ENCODE results near the gene FAM167B.
A peak's percentile ranks its signal among the peaks of the same experiment; 100 is the strongest.

FAM167B gene

DNA sequence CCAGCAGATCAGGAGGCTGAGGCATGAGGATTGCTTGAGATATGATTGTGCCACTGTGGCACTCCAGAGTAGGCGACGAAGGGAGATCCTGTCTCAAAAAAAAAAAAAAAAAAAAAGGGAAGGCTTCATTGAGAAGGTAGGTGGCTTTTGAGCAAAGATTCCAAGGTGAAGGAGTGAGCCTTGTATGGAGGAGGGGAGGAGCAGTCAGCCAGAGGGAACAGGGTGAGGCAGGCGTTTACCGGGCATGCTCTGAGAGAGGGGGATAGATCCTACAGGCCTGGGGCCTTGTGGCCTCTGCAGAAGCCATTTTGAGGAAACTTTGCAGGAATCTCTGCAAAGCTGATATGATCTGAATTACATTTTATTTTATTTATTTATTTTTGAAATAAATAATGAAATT, 39.7 kb downstream of the FAM167B start:
- no peak for ATAC-seq (ENCODE audit: insufficient read depth, low read depth)
- Histone ChIP-seq H3K36me3 (ENCODE audit: insufficient read depth, low read length) (peaks cover 36% of the 10 kb centered on the region), H3K9me3 (ENCODE audit: insufficient read depth, low read length, severe bottlenecking) (no peaks in the 10 kb centered on the region), H3K27me3 (ENCODE audit: insufficient read depth, low read length, poor library complexity) (no peaks in the 10 kb centered on the region), H3K4me3 (ENCODE audit: low read depth in 1 of 2, low read length in 2 of 2) (no peak overlapping the region), H3K79me2 (ENCODE audit: insufficient read depth, low read length) (0 out of 2 replicates have a peak, but pooled peaks cover 2% of the 10 kb centered on the region), H4K20me1 (ENCODE audit: insufficient read depth, low read length) (no peaks in the 10 kb centered on the region), H2AFZ (ENCODE audit: low read depth, low read length) (no peak overlapping the region), H3K4me1 (ENCODE audit: insufficient read depth, low read length) (peaks cover 14% of the 10 kb centered on the region), H3K27ac (ENCODE audit: low read length) (no peak overlapping the region), H3K9ac (ENCODE audit: low read depth, low read length) (no peak overlapping the region), H3K4me2 (ENCODE audit: insufficient read depth, low read length) (no peak overlapping the region)
- no peak for DNase-seq
- TF ChIP-seq, protein P1, sequence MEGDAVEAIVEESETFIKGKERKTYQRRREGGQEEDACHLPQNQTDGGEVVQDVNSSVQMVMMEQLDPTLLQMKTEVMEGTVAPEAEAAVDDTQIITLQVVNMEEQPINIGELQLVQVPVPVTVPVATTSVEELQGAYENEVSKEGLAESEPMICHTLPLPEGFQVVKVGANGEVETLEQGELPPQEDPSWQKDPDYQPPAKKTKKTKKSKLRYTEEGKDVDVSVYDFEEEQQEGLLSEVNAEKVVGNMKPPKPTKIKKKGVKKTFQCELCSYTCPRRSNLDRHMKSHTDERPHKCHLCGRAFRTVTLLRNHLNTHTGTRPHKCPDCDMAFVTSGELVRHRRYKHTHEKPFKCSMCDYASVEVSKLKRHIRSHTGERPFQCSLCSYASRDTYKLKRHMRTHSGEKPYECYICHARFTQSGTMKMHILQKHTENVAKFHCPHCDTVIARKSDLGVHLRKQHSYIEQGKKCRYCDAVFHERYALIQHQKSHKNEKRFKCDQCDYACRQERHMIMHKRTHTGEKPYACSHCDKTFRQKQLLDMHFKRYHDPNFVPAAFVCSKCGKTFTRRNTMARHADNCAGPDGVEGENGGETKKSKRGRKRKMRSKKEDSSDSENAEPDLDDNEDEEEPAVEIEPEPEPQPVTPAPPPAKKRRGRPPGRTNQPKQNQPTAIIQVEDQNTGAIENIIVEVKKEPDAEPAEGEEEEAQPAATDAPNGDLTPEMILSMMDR (IDR thresholded peaks at IDR 0.05; ENCODE audit: borderline replicate concordance, extremely low read depth, low read length, poor library complexity, severe bottlenecking): no peak
- TF ChIP-seq EZH2 (IDR thresholded peaks at IDR 0.05; ENCODE audit: borderline replicate concordance, low read depth, low read length, severe bottlenecking): no peak

DNA sequence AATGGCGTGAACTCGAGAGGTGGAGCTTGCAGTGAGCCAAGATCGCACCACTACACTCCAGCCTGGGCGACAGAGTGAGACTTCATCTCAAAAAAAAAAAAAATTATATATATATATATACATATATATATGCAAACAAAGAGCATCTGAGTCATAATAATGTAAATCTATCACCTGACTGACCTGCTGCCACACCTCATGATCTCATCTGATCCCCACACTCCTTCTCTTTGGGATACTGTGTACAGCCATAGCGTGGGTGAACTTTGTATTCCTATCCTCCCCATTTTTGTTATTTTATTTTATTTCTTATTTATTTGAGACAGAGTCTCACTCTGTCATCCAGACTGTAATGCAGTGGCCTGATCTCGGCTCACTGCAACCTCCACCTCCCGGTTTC, 42.2 kb downstream of the FAM167B start:
- Histone ChIP-seq H3K9me3 (ENCODE audit: insufficient read depth, low read length, severe bottlenecking) (no peaks in the 10 kb centered on the region), H3K4me3 (ENCODE audit: low read depth in 1 of 2, low read length in 2 of 2) (no peak overlapping the region), H3K79me2 (ENCODE audit: insufficient read depth, low read length) (peaks cover 26% of the 10 kb centered on the region), H3K9ac (ENCODE audit: low read depth, low read length) (no peak overlapping the region), H3K4me2 (ENCODE audit: insufficient read depth, low read length) (no peak overlapping the region), H4K20me1 (ENCODE audit: insufficient read depth, low read length) (peaks cover 11% of the 10 kb centered on the region), H3K27ac (ENCODE audit: low read length) (no peak overlapping the region), H3K4me1 (ENCODE audit: insufficient read depth, low read length) (peaks cover 31% of the 10 kb centered on the region), H3K27me3 (ENCODE audit: insufficient read depth, low read length, poor library complexity) (no peaks in the 10 kb centered on the region), H2AFZ (ENCODE audit: low read depth, low read length) (no peak overlapping the region), H3K36me3 (ENCODE audit: insufficient read depth, low read length) (peaks cover 24% of the 10 kb centered on the region)
- ATAC-seq (ENCODE audit: insufficient read depth, low read depth) (no peak), DNase-seq (no peak)
- TF ChIP-seq, protein P1 (IDR thresholded peaks at IDR 0.05; ENCODE audit: borderline replicate concordance, extremely low read depth, low read length, poor library complexity, severe bottlenecking): no peak
- TF ChIP-seq EZH2 (IDR thresholded peaks at IDR 0.05; ENCODE audit: borderline replicate concordance, low read depth, low read length, severe bottlenecking): no peak

DNA sequence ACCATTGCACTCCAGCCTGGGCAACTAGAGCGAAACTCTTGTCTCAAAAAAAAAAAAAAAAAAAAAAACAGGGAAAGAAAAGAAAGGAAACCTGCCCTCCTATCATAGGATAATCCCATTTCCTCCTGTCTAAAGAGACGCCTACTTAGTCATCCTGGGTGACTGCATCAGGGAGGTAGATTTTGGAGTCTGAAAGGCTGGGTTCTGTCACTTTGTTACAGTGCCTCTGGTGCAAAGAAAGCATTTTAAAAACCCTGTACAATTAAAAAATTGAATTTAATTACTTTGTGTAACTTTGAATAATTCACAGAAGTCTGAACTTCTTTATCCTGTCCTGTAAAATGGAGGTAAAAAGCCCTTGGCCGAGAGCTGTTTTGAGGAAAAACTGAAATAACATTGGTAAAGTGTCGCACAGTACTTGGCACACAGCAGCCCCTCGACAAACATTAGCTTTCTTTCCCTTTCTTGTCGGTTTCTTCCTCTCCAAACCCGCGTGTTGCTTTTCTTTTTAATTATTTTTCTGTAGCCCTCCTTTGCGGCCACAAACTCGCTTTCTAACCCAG, 44.2 kb downstream of the FAM167B start:
- no peak for DNase-seq
- TF ChIP-seq EZH2 (IDR thresholded peaks at IDR 0.05; ENCODE audit: borderline replicate concordance, low read depth, low read length, severe bottlenecking): no peak
- TF ChIP-seq, protein P1 (IDR thresholded peaks at IDR 0.05; ENCODE audit: borderline replicate concordance, extremely low read depth, low read length, poor library complexity, severe bottlenecking): no peak
- Histone ChIP-seq H3K4me2 (ENCODE audit: insufficient read depth, low read length) (peak overlapping the region; percentile 92), H3K27ac (ENCODE audit: low read length) (peak overlapping the region; percentile 73), H2AFZ (ENCODE audit: low read depth, low read length) (peak overlapping the region; percentile 74), H3K9me3 (ENCODE audit: insufficient read depth, low read length, severe bottlenecking) (no peaks in the 10 kb centered on the region), H3K4me3 (ENCODE audit: low read depth in 1 of 2, low read length in 2 of 2) (peak overlapping the region; percentile 74 to 86; a peak in 3 of 4 replicates), H3K9ac (ENCODE audit: low read depth, low read length) (peak overlapping the region; percentile 81), H3K27me3 (ENCODE audit: insufficient read depth, low read length, poor library complexity) (no peaks in the 10 kb centered on the region), H3K4me1 (ENCODE audit: insufficient read depth, low read length) (peaks cover 50% of the 10 kb centered on the region), H3K79me2 (ENCODE audit: insufficient read depth, low read length) (peaks cover 45% of the 10 kb centered on the region), H3K36me3 (ENCODE audit: insufficient read depth, low read length) (peaks cover 21% of the 10 kb centered on the region), H4K20me1 (ENCODE audit: insufficient read depth, low read length) (peaks cover 27% of the 10 kb centered on the region)
- no peak for ATAC-seq (ENCODE audit: insufficient read depth, low read depth)

Data from DND-41 (cell line).